HepG2 (cell line): ENCODE results near the gene FFAR1. TPM values are rescaled to one million over a fixed set of nuclear protein-coding genes. Genes with fewer than 3 reads are reported as not detected.

Source experiments
- ATAC-seq: fragments of 200-7000 bp; cut with Tn5 transposase; 3 replicates; pipeline ENCODE4 v1.9.1; 2020; ENCODE audit warnings: mild to moderate bottlenecking, moderate library complexity
- BruUV-seq: library from RNA; stranded (reverse); fragments of 400-500 nt; replicated peaks from 2 replicates; lab custom pipeline; 2021; lab: Mats Ljungman, UMichigan
- CTCF ChIA-PET: fragments of 300-600 bp; formaldehyde crosslinking; extraction: SDS; loops from one replicate; lab custom pipeline; 2021; ENCODE audit warnings: low total read pairs, inconsistent platforms, low intra/inter-chr PET ratio; lab: Yijun Ruan, JAX
- POLR2A ChIA-PET: fragments of 350-600 bp; sonication (Branson Sonifier 250); formaldehyde crosslinking; loops from one replicate; lab custom pipeline; 2020; ENCODE audit warnings: antibody characterized with exemption, inconsistent platforms; lab: Yijun Ruan, JAX
- DNase-seq: peaks from one replicate; pipeline ENCODE4 v3.0.0-alpha.2; 2015; ENCODE audit warnings: low spot score
- FAIRE-seq: peaks from 3 replicates; lab custom pipeline; 2011; peaks lifted over from hg19 to GRCh38; lab: Jason Lieb, UNC
- H2AFZ ChIP-seq: one replicate; pipeline ENCODE4 v1.6.1; 2011; ENCODE audit warnings: low read length, inconsistent platforms
- H3K27ac ChIP-seq: fragments of 300-600 bp; 3 replicates; pipeline ENCODE4 v1.8.0; 2011; ENCODE audit warnings: mixed run types, mild to moderate bottlenecking, mixed read lengths, low read length, inconsistent platforms; ENCODE audit not compliant: insufficient read depth; ENCODE audit errors: extremely low read length
- H3K27me3 ChIP-seq, 2 experiments: fragments of 200-600 bp in 1 of 2; 2 replicates in 1 of 2; 3 replicates in 1 of 2; pipeline versions ENCODE4 v1.6.0 to v1.8.0; 2011; ENCODE audit warnings: low read length in 2 of 2, mild to moderate bottlenecking in 2 of 2, moderate library complexity in 2 of 2, inconsistent platforms in 1 of 2; ENCODE audit not compliant: insufficient read depth in 2 of 2, control insufficient read depth in 1 of 2
- H3K36me3 ChIP-seq, 2 experiments: fragments of 200-600 bp in 1 of 2; replicated peaks in 1 of 2; 2 replicates in 1 of 2; 3 replicates in 1 of 2; pipeline versions ENCODE4 v1.5.1 to v1.8.0; 2011; ENCODE audit warnings: low read length in 2 of 2, inconsistent platforms in 1 of 2; ENCODE audit not compliant: insufficient read depth in 2 of 2, control insufficient read depth in 1 of 2
- H3K4me1 ChIP-seq: 2 replicates; pipeline ENCODE4 v1.5.1; 2012; ENCODE audit warnings: low read length, inconsistent platforms; ENCODE audit not compliant: insufficient read depth
- H3K4me2 ChIP-seq: 2 replicates; pipeline ENCODE4 v1.6.0; 2011; ENCODE audit warnings: low read depth, low read length, inconsistent platforms
- H3K4me3 ChIP-seq, 3 experiments: fragments of 200-600 bp in 1 of 3; sonication (generic), shearing (Covaris generic) in 1 of 3; replicated peaks in 1 of 3; 2 replicates each; pipeline ENCODE4 v1.5.1; 2011 to 2016; ENCODE audit warnings: low read length in 3 of 3, inconsistent platforms in 2 of 3, low read depth in 2 of 3, mild to moderate bottlenecking in 2 of 3, control low read depth in 1 of 3, mixed read lengths in 1 of 3; ENCODE audit not compliant: insufficient read depth in 1 of 3
- H3K79me2 ChIP-seq: one replicate; pipeline ENCODE4 v1.6.1; 2011; ENCODE audit warnings: low read length, inconsistent platforms; ENCODE audit not compliant: insufficient read depth
- H3K9ac ChIP-seq: 2 replicates; pipeline ENCODE4 v1.6.0; 2011; ENCODE audit warnings: mild to moderate bottlenecking, low read depth, low read length, inconsistent platforms; ENCODE audit not compliant: insufficient read depth
- H3K9me3 ChIP-seq: 2 replicates; pipeline ENCODE4 v1.5.1; 2012; ENCODE audit warnings: mild to moderate bottlenecking, low read length
- H4K20me1 ChIP-seq: 2 replicates; pipeline ENCODE4 v1.6.0; 2011; ENCODE audit warnings: inconsistent platforms, mild to moderate bottlenecking, low read length, moderate library complexity; ENCODE audit not compliant: insufficient read depth
- GLI4 ChIP-seq: sonication (generic); formaldehyde crosslinking; IDR thresholded peaks from 2 replicates; pipeline ENCODE4 v1.5.1; 2020; ENCODE audit warnings: missing genetic modification reagents, mild to moderate bottlenecking, moderate library complexity, borderline replicate concordance
- HNF1B ChIP-seq: sonication (generic); formaldehyde crosslinking; IDR thresholded peaks from 2 replicates; pipeline ENCODE4 v1.5.1; 2020; ENCODE audit warnings: mild to moderate bottlenecking, moderate library complexity, missing genetic modification reagents
- MAF1 ChIP-seq: sonication (generic); formaldehyde crosslinking; IDR thresholded peaks from 2 replicates; pipeline ENCODE4 v1.5.0; 2020; ENCODE audit warnings: missing genetic modification reagents, borderline replicate concordance
- PHF21A ChIP-seq: sonication (generic); formaldehyde crosslinking; IDR thresholded peaks from 2 replicates; pipeline ENCODE4 v1.5.0; 2020; ENCODE audit warnings: mild to moderate bottlenecking, missing genetic modification reagents
- TFE3 ChIP-seq: IDR thresholded peaks from 2 replicates; pipeline ENCODE4 v1.6.1; 2016
- ZBTB37 ChIP-seq: sonication (generic); formaldehyde crosslinking; IDR thresholded peaks from 2 replicates; pipeline ENCODE4 v1.4.0; 2020; ENCODE audit warnings: mild to moderate bottlenecking, missing genetic modification reagents
- ZBTB39 ChIP-seq: sonication (generic); formaldehyde crosslinking; IDR thresholded peaks from 2 replicates; pipeline ENCODE4 v1.5.0; 2020; ENCODE audit warnings: missing genetic modification reagents
- ZNF230 ChIP-seq: sonication (generic); formaldehyde crosslinking; IDR thresholded peaks from 2 replicates; pipeline ENCODE4 v1.4.0; 2020; ENCODE audit warnings: mild to moderate bottlenecking, missing genetic modification reagents
- ZNF34 ChIP-seq: sonication (generic); formaldehyde crosslinking; IDR thresholded peaks from 2 replicates; pipeline ENCODE4 v1.4.0; 2020; ENCODE audit warnings: mild to moderate bottlenecking, missing genetic modification reagents, borderline replicate concordance
- ZNF609 ChIP-seq: sonication (generic); formaldehyde crosslinking; IDR thresholded peaks from 2 replicates; pipeline ENCODE4 v1.4.0; 2020; ENCODE audit warnings: mild to moderate bottlenecking, missing genetic modification reagents, borderline replicate concordance
- WGBS: methylation state at CpG from one replicate; pipeline ENCODE4 v1.1.6; 2017; ENCODE audit warnings: low lambda C conversion rate; 5-methylcytosine and 5-hydroxymethylcytosine counted together
- in situ Hi-C: cut with HindIII; loops from 2 replicates; pipeline ENCODE4 v1.10.0; 2017; ENCODE audit warnings: low pct_unique_long_range_greater_than_20kb; ENCODE audit not compliant: extremely low pct_ligation_motif_present
- intact Hi-C: fragments of 100-400 bp; cut with micrococcal nuclease; formaldehyde crosslinking; loops from one replicate; pipeline ENCODE4 v1.10.0; 2022; ENCODE audit not compliant: unreplicated experiment
- polyA plus RNA-seq, 8 experiments: library from polyadenylated mRNA; depleted of rRNA in 3 of 8; stranded (reverse) in 7 of 8; unstranded in 1 of 8; fragments of >200 nt; fragmentation: Illumina TruSeq in 4 of 8; extraction: Trizol in 4 of 8; gene quantifications; 2 replicates each; pipeline versions ENCODE4 v1.2.1 to v1.2.3, GENCODE V29; 2011 to 2016; ENCODE audit warnings: low read depth in 4 of 8, missing spikeins in 1 of 8, mixed read lengths in 1 of 8; ENCODE audit not compliant: insufficient read depth in 1 of 8
- total RNA-seq, 5 experiments: library from RNA; depleted of rRNA; stranded (reverse); fragments of >200 nt; fragmentation: Illumina TruSeq; extraction: Trizol; gene quantifications; 2 replicates each; pipeline ENCODE4 v1.2.3, GENCODE V29; 2016; ENCODE audit warnings: low read depth in 1 of 5

The FFAR1 gene
- total and polyA plus RNA-seq, 2 of the 13 experiments (the other 11 are each of a cell fraction or from before 2014, with no cell fraction given): not detected

GRCh38 chr19:35365303-35365702, 17.6 kb downstream of the FFAR1 start:
- FAIRE-seq (no peak), ATAC-seq (no peak), DNase-seq (no peak)
- no peak overlapping the region for H3K9ac ChIP-seq
- ChIA-PET POLR2A (no interaction called here), CTCF (no interaction called here)
- in situ Hi-C loops: no loop called here
- H3K4me2 ChIP-seq: no peak overlapping the region
- H4K20me1 ChIP-seq: no peaks in the 10 kb centered on the region
- WGBS: 69% methylated on average over 2 of the region's 4 CpGs
- H2AFZ ChIP-seq: no peak overlapping the region
- no peaks in the 10 kb centered on the region for H3K4me1 ChIP-seq
- no TSS peak for BruUV-seq
- H3K79me2 ChIP-seq: no peaks in the 10 kb centered on the region
- H3K27me3 ChIP-seq: peaks cover 8 to 29% of the 10 kb centered on the region in 2 experiments; a peak in 4 of 5 replicates
- H3K4me3 ChIP-seq: no peak overlapping the region
- intact Hi-C loops: no loop called here
- H3K27ac ChIP-seq: no peak overlapping the region
- no peaks in the 10 kb centered on the region for H3K9me3 ChIP-seq
- H3K36me3 ChIP-seq: no peaks in the 10 kb centered on the region
- TF ChIP-seq ZNF609 (CRISPR knock-in tag) (no peak), ZNF34 (no peak), GLI4 (no peak), ZBTB39 (CRISPR knock-in tag) (no peak), ZNF230 (CRISPR knock-in tag) (no peak), PHF21A (CRISPR knock-in tag) (no peak), TFE3 (no peak), ZBTB37 (CRISPR knock-in tag) (no peak), HNF1B (CRISPR knock-in tag) (no peak), MAF1 (CRISPR knock-in tag) (no peak)
